HEK293 (cell line): ENCODE results near the gene C1QTNF2.

ENCODE experiments used
- CTCF ChIA-PET: fragments of 350-600 bp; formaldehyde crosslinking; extraction: SDS; loops from one replicate; lab custom pipeline; 2021; ENCODE audit warnings: antibody characterized with exemption; lab: Yijun Ruan, JAX
- POLR2A ChIA-PET: fragments of 300-600 bp; formaldehyde crosslinking; extraction: SDS; loops from one replicate; lab custom pipeline; 2020; ENCODE audit warnings: antibody characterized with exemption, inconsistent platforms; lab: Yijun Ruan, JAX
- H3K27ac ChIP-seq: fragments of 200-500 bp; sonication (Bioruptor generic); 2 replicates; pipeline ENCODE4 v1.5.1; 2014; ENCODE audit warnings: low read depth, low read length, control low read depth, inconsistent platforms; ENCODE audit errors: extremely low read depth
- H3K36me3 ChIP-seq, 2 experiments: fragments of 200-500 bp in 1 of 2; sonication (Bioruptor generic) in 1 of 2; 1 replicate in 1 of 2; 2 replicates in 1 of 2; pipeline ENCODE4 v1.5.1; 2014 to 2017; ENCODE audit warnings: inconsistent platforms in 2 of 2, low read length in 2 of 2; ENCODE audit not compliant: control insufficient read depth in 2 of 2, insufficient read depth in 1 of 2
- H3K4me1 ChIP-seq: fragments of 200-500 bp; sonication (Bioruptor generic); 2 replicates; pipeline ENCODE4 v1.5.1; 2014; ENCODE audit warnings: mild to moderate bottlenecking, low read length, inconsistent platforms; ENCODE audit not compliant: control insufficient read depth, insufficient read depth
- H3K4me3 ChIP-seq: 2 replicates; pipeline ENCODE4 v1.5.1; 2011; ENCODE audit warnings: low read depth, mild to moderate bottlenecking, control low read depth, low read length, moderate library complexity
- H3K9me3 ChIP-seq: fragments of 200-500 bp; sonication (Bioruptor generic); 2 replicates; pipeline ENCODE4 v1.5.1; 2014; ENCODE audit warnings: low read depth, low read length, inconsistent platforms; ENCODE audit not compliant: control insufficient read depth, insufficient read depth
- ATF2 ChIP-seq: fragments of 450-650 bp; formaldehyde crosslinking; IDR thresholded peaks from 2 replicates; pipeline ENCODE4 v1.5.1; 2016; ENCODE audit warnings: missing biosample characterization, missing genetic modification characterization, low read depth
- MYNN ChIP-seq: fragments of 450-650 bp; formaldehyde crosslinking; IDR thresholded peaks from 2 replicates; pipeline ENCODE4 v1.5.1; 2016; ENCODE audit warnings: missing biosample characterization, missing genetic modification characterization, borderline replicate concordance
- MZF1 ChIP-seq: fragments of 450-650 bp; formaldehyde crosslinking; IDR thresholded peaks from 2 replicates; pipeline ENCODE4 v1.5.1; 2017; ENCODE audit warnings: missing biosample characterization, missing genetic modification characterization, borderline replicate concordance
- OSR2 ChIP-seq: fragments of 450-650 bp; formaldehyde crosslinking; IDR thresholded peaks from 2 replicates; pipeline ENCODE4 v1.5.1; 2016; ENCODE audit warnings: missing biosample characterization, missing genetic modification characterization
- OVOL3 ChIP-seq: fragments of 450-650 bp; formaldehyde crosslinking; IDR thresholded peaks from 2 replicates; pipeline ENCODE4 v1.5.1; 2016; ENCODE audit warnings: missing biosample characterization, missing genetic modification characterization
- SALL2 ChIP-seq: fragments of 450-650 bp; formaldehyde crosslinking; IDR thresholded peaks from 2 replicates; pipeline ENCODE4 v1.5.0; 2017; ENCODE audit warnings: missing biosample characterization, mild to moderate bottlenecking, missing genetic modification characterization, borderline replicate concordance
- TCF7L2 ChIP-seq: IDR thresholded peaks from 2 replicates; pipeline ENCODE4 v1.6.1; 2011; ENCODE audit warnings: low read depth, mild to moderate bottlenecking, inconsistent platforms, low read length, moderate library complexity, borderline replicate concordance
- TSHZ1 ChIP-seq: fragments of 450-650 bp; formaldehyde crosslinking; IDR thresholded peaks from 2 replicates; pipeline ENCODE4 v1.5.1; 2016; ENCODE audit warnings: missing biosample characterization, missing genetic modification characterization, borderline replicate concordance
- ZBTB44 ChIP-seq: fragments of 450-650 bp; IDR thresholded peaks from 2 replicates; pipeline ENCODE4 v1.5.1; 2018; ENCODE audit warnings: missing biosample characterization, mild to moderate bottlenecking, missing genetic modification characterization
- ZNF10 ChIP-seq: fragments of 450-650 bp; formaldehyde crosslinking; IDR thresholded peaks from 2 replicates; pipeline ENCODE4 v1.5.1; 2017; ENCODE audit warnings: missing biosample characterization, missing genetic modification characterization
- ZNF211 ChIP-seq: fragments of 450-650 bp; formaldehyde crosslinking; IDR thresholded peaks from 2 replicates; pipeline ENCODE4 v1.5.1; 2016; ENCODE audit warnings: low read depth, missing biosample characterization, missing genetic modification characterization
- ZNF239 ChIP-seq: fragments of 450-650 bp; formaldehyde crosslinking; IDR thresholded peaks from 2 replicates; pipeline ENCODE4 v1.5.1; 2016; ENCODE audit warnings: missing biosample characterization, missing genetic modification characterization
- ZNF391 ChIP-seq: fragments of 450-650 bp; formaldehyde crosslinking; IDR thresholded peaks from 2 replicates; pipeline ENCODE4 v1.5.1; 2016; ENCODE audit warnings: low read depth, missing biosample characterization, missing genetic modification characterization, borderline replicate concordance
- ZNF529 ChIP-seq: fragments of 450-650 bp; formaldehyde crosslinking; IDR thresholded peaks from 2 replicates; pipeline ENCODE4 v1.5.1; 2017; ENCODE audit warnings: missing genetic modification characterization, missing biosample characterization; ENCODE audit not compliant: insufficient replicate concordance
- ZNF548 ChIP-seq: fragments of 450-650 bp; formaldehyde crosslinking; IDR thresholded peaks from 2 replicates; pipeline ENCODE4 v1.5.1; 2016; ENCODE audit warnings: missing biosample characterization, missing genetic modification characterization
- ZNF561 ChIP-seq: fragments of 450-650 bp; IDR thresholded peaks from 2 replicates; pipeline ENCODE4 v1.5.1; 2018; ENCODE audit warnings: missing biosample characterization, missing genetic modification characterization, borderline replicate concordance
- ZNF621 ChIP-seq: fragments of 450-650 bp; formaldehyde crosslinking; IDR thresholded peaks from 2 replicates; pipeline ENCODE4 v1.5.1; 2017; ENCODE audit warnings: missing biosample characterization, missing genetic modification characterization

Gene C1QTNF2

GRCh38 chr5:160367261-160367660, 3.2 kb downstream of the C1QTNF2 start:
- no peaks in the 10 kb centered on the region for H3K4me1 ChIP-seq
- ChIA-PET CTCF (interaction anchor here (1.0 kb wide), 1 partner anchor 22 kb away, joined by 3 read pairs; no protein-coding TSS in a partner anchor), POLR2A (no interaction called here)
- no peaks in the 10 kb centered on the region for H3K9me3 ChIP-seq
- H3K4me3 ChIP-seq, result no peak overlapping the region
- H3K36me3 ChIP-seq, result no peaks in the 10 kb centered on the region
- no peak overlapping the region for H3K27ac ChIP-seq
- peak; percentile 59 for TF ChIP-seq ZNF548 (tag by site-specific recombination)
- no peak for TF ChIP-seq ZNF391

- TF ChIP-seq ATF2 (tag by site-specific recombination), result peak; percentile 59
- no peak for TF ChIP-seq SALL2 (tag by site-specific recombination)
- no peak for TF ChIP-seq OVOL3 (tag by site-specific recombination)
Observed at GRCh38 chr5:160366230-160366629, 4.2 kb downstream of the C1QTNF2 start.

GRCh38 chr5:160363660-160364395, 6.6 kb downstream of the C1QTNF2 start:
- Histone ChIP-seq H3K36me3 (no peaks in the 10 kb centered on the region), H3K9me3 (no peaks in the 10 kb centered on the region), H3K4me3 (no peak overlapping the region), H3K27ac (no peak overlapping the region), H3K4me1 (no peaks in the 10 kb centered on the region)
- ChIA-PET POLR2A (no interaction called here), CTCF (interaction anchor here (0.6 kb wide), 1 partner anchor 242 kb away, joined by 3 read pairs; no protein-coding TSS in a partner anchor)
- TF ChIP-seq ZNF621 (no peak), ZNF561 (tag by site-specific recombination) (no peak), ZNF10 (tag by site-specific recombination) (no peak), MZF1 (tag by site-specific recombination) (no peak), OSR2 (no peak), ZNF211 (tag by site-specific recombination) (no peak), ZNF239 (no peak), MYNN (tag by site-specific recombination) (no peak), TCF7L2 (no peak), ZNF529 (tag by site-specific recombination) (no peak), ZBTB44 (no peak), TSHZ1 (no peak)

More at GRCh38 chr5:160366230-160366629, 4.2 kb downstream of the C1QTNF2 start:
- POLR2A ChIA-PET, result no interaction called here
- CTCF ChIA-PET, result interaction anchor here (0.7 kb wide), 1 partner anchor 1025 kb away, joined by 3 read pairs; no protein-coding TSS in a partner anchor
- H3K4me3 ChIP-seq, result no peak overlapping the region
- no peaks in the 10 kb centered on the region for H3K4me1 ChIP-seq
- no peaks in the 10 kb centered on the region for H3K9me3 ChIP-seq
- H3K27ac ChIP-seq, result no peak overlapping the region
- no peaks in the 10 kb centered on the region for H3K36me3 ChIP-seq
